ENCODE results near the gene TNNI3.

- TF ChIP-seq, protein P1, sequence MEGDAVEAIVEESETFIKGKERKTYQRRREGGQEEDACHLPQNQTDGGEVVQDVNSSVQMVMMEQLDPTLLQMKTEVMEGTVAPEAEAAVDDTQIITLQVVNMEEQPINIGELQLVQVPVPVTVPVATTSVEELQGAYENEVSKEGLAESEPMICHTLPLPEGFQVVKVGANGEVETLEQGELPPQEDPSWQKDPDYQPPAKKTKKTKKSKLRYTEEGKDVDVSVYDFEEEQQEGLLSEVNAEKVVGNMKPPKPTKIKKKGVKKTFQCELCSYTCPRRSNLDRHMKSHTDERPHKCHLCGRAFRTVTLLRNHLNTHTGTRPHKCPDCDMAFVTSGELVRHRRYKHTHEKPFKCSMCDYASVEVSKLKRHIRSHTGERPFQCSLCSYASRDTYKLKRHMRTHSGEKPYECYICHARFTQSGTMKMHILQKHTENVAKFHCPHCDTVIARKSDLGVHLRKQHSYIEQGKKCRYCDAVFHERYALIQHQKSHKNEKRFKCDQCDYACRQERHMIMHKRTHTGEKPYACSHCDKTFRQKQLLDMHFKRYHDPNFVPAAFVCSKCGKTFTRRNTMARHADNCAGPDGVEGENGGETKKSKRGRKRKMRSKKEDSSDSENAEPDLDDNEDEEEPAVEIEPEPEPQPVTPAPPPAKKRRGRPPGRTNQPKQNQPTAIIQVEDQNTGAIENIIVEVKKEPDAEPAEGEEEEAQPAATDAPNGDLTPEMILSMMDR (IDR thresholded peaks at IDR 0.05): no peak
- TF ChIP-seq POLR2A (IDR thresholded peaks at IDR 0.05): no peak
Measured at GRCh38 chr19:55116859-55117662, 40.5 kb downstream of the TNNI3 start, which contains the start of gene PPP1R12C.
